GM18519 (cell line): Measurements from ENCODE around the gene KIAA1549.
"Not testable (repeated sequence)": the region's sequence is repeated elsewhere in the genome, so short reads cannot be mapped to it uniquely, and the experiment has no call there.

ENCODE experiments used
- ATAC-seq: cut with Tn5 transposase; IDR thresholded peaks from one replicate; pipeline ENCODE4 v1.9.1; 2021; ENCODE audit warnings: mild to moderate bottlenecking, moderate library complexity; ENCODE audit not compliant: unreplicated experiment, low FRiP score

KIAA1549 gene

DNA sequence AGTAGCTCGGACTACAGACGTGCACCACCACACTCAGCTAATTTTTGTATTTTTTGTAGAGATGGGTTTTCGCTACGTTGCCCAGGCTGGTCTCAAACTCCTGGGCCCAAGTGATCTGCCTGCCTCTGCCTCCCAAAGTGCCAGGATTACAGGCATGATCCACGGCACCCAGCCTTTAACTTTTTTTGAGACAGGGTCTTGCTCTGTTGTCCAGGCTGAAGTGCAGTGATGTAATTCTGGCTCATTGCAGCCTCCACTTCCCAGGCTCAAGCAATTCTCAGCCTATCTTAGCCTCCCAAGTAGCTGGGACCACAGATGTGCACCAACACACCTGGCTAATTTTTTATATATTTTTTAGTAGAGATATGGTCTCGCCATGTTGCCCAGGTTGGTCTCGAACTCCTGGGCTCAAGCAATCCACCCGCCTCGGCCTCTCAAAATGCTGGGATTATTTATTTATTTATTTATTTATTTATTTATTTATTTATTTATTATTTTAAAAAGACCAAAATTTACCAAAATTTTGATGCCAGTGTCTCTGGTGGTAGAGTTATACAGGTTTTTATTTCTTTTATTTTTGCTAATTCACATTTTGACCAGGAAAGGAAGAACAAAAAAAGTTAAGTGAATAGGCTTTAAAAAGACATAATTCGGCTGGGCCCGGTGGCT is 158.2 kb downstream of the KIAA1549 start:
- no peak for ATAC-seq

DNA sequence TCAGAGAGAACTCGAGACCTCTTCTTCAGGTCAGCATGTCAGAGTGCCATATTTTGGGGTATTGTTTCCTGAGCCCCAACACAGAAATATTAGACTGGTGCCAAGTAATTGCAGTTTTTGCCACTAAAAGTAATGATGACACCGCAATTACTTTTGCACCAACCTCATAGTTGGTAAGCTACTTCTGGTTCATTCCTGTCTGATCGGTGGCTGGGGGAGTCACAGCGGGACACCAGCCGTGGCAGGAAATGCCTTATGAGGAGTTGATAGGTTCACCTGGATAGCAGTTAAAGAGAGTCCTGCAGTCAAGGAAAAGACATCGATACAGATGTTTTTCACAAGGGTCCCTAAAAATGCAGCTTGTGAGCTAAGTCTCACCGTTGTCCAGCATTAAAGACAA is 159.3 kb downstream of the KIAA1549 start:
- ATAC-seq: no peak

DNA sequence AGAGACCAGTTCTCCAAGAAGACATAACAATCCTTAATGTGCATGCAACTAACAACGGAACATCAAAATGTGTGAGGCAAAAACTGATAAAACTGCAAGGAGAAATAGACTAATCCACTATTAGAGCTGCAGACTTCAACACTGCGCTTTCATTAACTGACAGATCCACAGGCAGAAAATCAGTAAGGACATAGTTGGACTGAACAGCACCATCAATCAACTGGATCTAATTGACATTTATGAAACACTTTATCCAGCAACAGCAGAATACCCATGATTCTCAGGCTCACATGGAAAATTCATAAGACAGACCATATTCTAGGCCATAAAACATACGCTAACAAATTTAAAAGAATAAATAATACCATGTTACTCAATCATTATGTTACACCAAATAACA is 161.6 kb downstream of the KIAA1549 start:
- ATAC-seq: no peak

DNA sequence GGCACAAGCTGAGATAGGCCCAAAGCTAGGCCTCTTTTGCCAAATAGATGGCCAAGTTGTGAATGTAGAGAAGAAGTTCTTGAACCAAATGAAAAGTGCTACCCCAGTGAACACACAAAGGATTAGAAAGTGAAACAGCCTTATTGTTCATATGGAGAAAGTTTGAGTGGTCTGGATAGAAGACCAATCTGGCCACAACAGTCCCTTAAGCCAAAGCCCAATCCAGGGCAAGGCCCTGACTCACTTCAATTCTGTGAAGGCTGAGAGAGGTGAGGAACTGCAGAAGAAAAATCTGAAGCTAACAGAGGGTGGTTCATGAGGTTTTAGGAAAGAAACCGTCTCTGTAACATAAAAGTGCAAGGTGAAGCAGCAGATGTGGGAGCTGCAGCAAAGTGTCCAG is 164.5 kb downstream of the KIAA1549 start:
- ATAC-seq: no peak

GRCh38 chr7:138814816-138815332 is 166.3 kb downstream of the KIAA1549 start:
- ATAC-seq: no peak

DNA sequence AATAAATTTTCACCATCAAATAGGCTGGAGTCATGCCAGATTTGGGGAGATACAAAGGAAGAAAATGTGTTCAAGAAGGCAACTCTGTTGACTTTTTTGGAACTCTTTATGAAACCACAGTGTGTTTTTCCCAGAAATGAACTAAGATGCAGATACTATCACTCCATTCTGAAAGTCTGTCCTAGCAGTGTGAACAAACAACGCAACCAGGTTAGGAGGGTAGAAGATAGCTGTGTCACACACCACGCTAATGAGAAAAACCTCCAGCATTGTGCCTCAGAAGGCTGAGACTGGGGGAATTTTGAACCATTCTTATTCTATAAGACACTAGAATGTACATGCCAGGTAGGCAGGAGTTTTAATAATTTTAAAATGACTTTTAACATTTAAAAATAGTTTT is 167.2 kb downstream of the KIAA1549 start:
- no peak for ATAC-seq

DNA sequence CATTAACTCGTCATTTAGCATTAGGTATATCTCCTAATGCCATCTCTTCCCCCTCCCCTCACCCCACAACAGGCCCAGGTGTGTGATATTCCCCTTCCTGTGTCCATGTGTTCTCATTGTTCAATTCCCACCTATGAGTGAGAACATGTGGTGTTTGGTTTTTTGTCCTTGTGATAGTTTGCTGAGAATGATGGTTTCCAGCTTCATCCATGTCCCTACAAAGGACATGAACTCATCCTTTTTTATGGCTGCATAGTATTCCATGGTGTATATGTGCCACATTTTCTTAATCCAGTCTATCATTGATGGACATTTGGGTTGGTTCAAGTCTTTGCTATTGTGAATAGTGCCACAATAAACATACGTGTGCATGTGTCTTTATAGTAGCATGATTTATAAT is 169.9 kb downstream of the KIAA1549 start:
- not testable (repeated sequence) for ATAC-seq

GRCh38 chr7:138809346-138809745 is 171.8 kb downstream of the KIAA1549 start:
- no peak for ATAC-seq

DNA sequence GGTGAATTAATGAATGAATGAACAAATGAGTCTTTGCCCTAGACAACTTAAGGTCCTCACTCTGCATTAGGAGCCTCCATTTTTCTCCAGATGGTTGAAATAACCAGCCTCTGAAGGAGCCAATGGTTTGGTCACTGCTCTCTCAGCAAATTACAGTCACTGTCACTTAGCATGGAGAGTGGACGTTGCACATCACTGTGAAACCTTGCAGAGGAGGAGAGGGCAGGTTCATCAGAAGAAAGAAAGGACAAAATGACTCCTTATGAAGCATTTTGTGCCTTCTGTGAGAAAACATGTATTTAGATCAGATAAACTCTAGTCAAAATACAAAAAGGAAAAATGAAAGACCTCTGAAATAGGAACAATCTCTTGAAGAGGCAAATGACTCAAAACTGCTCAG is 176.6 kb downstream of the KIAA1549 start:
- ATAC-seq: no peak

DNA sequence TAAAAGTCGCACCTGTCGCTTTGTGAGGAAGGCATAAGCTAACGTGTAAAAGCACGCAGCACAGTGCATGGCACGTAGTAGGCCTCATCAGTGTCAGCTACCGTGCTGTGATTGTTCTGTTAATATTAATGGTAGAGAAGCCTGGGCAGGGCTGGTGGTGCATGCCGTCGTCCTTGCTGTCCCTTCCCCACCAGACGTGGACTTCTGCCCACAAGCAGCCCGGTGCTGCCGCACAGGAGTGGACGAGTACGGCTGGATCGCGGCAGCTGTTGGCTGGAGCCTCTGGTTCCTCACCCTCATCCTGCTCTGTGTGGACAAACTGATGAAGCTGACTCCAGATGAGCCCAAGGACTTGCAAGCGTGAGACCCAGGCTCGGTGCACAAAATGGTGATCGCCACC is 178.5 kb downstream of the KIAA1549 start:
- ATAC-seq: no peak

DNA sequence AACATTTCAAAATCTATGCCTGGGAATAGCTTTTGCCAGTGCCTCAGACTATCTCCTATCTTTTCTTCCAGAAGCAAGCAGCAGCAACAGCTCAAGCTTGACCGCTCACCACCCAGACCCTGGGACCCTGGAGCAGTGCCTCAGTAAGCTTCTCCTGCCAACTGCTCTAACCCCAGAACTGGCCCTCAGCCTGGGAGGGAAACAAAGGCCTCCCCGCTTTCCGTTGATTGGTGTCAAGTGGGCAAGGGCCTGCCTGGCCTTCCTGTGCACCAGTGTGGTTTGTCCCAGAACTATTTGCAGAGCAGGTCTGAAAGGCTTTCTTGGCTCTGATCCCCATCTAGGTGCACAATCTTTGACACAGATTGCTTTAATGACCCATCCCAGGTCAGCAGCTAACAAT is 179.9 kb downstream of the KIAA1549 start:
- no peak for ATAC-seq

DNA sequence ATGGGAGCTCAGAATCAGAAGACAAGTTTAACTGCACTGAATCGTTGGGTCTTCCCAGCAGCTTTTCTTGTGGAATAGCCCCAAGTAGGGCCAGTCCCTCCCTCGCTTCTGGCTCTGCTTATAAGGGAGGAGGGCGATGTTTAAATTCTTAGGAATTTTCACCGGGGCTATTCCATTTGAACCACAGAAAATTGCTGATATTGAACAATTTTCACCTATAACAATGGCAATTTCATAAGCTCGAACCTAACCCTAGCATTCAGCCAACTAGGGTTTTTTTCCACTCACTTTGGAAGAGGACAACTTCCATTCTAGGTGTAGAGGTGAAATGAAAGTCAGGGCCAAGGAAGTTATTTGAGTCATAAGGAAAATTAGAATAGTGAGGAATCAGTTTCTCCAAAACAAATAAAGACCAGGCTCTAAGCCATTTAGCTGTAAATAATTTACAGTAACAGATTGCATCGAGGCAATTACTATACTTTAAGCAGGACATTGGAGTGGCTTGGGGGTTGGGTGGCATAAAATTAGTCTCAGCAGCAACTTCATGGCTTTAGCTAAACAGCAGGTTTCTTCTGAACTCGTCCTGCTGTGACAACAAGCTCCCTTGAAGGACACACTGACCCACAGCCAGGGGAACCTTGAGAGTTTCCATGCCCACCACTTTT is 181.7 kb downstream of the KIAA1549 start:
- ATAC-seq: no peak

- ATAC-seq: no peak
These were observed 182.4 kb downstream of the KIAA1549 start for GRCh38 chr7:138798836-138799235.

- ATAC-seq: no peak
These were observed 183.4 kb downstream of the KIAA1549 start, which contains the start of the genes ATP6V0A4 and TMEM213 for GRCh38 chr7:138797715-138798320. ATP6V0A4 (minus strand) TSS chr7:138798196; CDS start chr7:138771247, 26,949 bp downstream. TMEM213 (plus strand) TSS chr7:138797994; CDS start chr7:138798105, 111 bp downstream.

DNA sequence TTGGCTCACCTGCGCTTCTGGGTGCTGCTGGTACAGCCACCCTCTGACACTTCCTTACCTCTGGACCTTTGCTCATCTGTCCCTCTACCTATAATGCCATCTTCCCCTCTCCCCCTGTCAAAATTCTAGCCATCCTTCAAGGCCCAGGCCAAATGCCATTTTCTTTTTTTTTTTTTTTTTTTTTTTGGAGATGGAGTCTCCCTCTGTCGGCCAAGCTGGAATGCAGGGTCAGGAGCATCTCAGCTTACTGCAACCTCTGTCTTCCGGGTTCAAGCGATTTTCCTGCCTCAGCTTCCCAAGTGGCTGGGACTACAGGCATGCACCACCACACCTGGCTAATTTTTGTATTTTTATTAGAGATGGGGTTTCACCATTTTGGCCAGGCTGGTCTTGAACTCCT is 184.1 kb downstream of the KIAA1549 start:
- ATAC-seq: not testable (repeated sequence)

DNA sequence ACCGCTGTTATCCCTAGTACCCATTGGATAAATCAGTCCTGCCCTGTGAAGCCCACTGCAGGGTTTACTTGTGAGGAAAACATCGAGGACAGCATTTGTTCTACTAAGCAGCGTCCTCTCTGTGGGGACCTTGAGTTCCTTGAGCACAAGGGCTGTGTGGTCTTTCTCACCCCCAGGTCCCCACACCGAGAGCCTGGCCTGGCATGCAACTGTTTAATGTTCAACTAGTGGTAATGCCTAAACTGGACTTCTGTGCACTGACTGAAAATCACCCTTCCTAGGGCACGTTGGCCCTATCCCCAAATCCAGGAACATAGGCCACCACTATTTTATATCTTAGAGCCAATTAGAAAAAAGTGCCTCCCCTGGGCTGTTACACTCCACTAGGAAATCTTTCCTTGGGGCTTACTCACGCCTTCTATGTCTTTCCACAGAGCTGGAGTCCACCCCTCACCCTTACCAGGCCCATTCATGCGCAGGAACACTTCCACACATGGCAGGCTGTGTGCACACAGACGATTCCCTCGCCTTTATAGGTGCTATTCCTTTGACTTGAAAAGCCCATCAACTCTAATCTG is 185.1 kb downstream of the KIAA1549 start:
- ATAC-seq: no peak

GRCh38 chr7:138785587-138786437 is 195.4 kb downstream of the KIAA1549 start:
- ATAC-seq: no peak

- no peak for ATAC-seq
These were observed 196.5 kb downstream of the KIAA1549 start for GRCh38 chr7:138784692-138785091.
